ENCODE results near the gene ZHX3.
"Not testable (repeated sequence)": the region's sequence is repeated elsewhere in the genome, so short reads cannot be mapped to it uniquely, and the experiment has no call there.

ZHX3 gene

GRCh38 chr20:41331731-41332130 is 14.2 kb upstream of the ZHX3 start:
- DNase-seq: no peak

GRCh38 chr20:41330941-41331340 is 13.4 kb upstream of the ZHX3 start:
- no peak for DNase-seq

GRCh38 chr20:41330343-41330720 is 12.8 kb upstream of the ZHX3 start:
- DNase-seq: no peak

- DNase-seq: no peak
Measured at GRCh38 chr20:41329435-41330342, 12.2 kb upstream of the ZHX3 start.

GRCh38 chr20:41327178-41327577 is 9.6 kb upstream of the ZHX3 start:
- DNase-seq: no peak

DNA sequence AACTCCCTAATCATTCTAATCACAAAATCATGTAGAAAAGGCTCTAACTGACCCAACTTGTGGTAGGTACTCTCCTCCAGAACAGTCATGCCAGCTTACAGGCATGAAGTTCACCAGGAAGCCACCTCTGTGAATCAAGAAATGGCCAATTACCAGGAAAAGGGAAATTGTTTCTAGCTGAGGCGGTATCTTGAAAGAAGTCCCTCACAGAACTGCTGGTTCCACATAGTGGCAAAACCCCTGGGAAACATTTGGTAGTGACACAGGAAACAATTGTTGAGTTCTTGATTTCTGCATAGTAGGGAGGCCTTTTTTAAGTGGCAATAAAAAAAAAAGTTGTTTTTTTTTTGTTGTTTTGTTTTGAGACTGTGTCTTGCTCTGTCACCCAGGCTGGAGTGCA is 3.4 kb upstream of the ZHX3 start:
- no peak for DNase-seq

- no peak for DNase-seq
Measured at GRCh38 chr20:41320441-41320840, 2.9 kb upstream of the ZHX3 start.

GRCh38 chr20:41318271-41318649 is 729 bp upstream of the ZHX3 start:
- no peak for DNase-seq

- DNase-seq: no peak
Measured at GRCh38 chr20:41316602-41317545, 657 bp downstream of the ZHX3 start.

- no peak for DNase-seq
Measured at GRCh38 chr20:41316051-41316450, 1.5 kb downstream of the ZHX3 start.

GRCh38 chr20:41314386-41314785 is 3.1 kb downstream of the ZHX3 start:
- no peak for DNase-seq

- DNase-seq: not testable (repeated sequence)
Measured at GRCh38 chr20:41312009-41312408, 5.5 kb downstream of the ZHX3 start.

DNA sequence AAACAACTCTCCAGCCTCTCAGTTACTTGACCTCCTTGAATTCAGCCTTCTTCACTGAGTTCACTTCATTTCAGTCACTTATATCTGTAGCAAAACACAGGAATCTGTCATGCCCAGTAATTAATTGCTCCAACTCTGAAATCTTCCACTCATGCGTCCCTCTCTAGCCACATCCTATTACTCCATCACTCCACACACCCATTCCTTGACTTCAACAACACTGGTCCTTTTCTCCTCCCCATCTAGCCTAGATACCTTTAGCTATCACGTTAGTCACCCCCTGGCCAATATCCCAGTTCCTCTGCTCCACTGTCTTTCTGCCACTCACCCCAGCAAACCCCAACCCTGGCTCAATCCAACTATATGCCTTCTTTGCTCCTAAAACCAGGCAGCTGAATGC is 7.7 kb downstream of the ZHX3 start:
- no peak for DNase-seq

DNA sequence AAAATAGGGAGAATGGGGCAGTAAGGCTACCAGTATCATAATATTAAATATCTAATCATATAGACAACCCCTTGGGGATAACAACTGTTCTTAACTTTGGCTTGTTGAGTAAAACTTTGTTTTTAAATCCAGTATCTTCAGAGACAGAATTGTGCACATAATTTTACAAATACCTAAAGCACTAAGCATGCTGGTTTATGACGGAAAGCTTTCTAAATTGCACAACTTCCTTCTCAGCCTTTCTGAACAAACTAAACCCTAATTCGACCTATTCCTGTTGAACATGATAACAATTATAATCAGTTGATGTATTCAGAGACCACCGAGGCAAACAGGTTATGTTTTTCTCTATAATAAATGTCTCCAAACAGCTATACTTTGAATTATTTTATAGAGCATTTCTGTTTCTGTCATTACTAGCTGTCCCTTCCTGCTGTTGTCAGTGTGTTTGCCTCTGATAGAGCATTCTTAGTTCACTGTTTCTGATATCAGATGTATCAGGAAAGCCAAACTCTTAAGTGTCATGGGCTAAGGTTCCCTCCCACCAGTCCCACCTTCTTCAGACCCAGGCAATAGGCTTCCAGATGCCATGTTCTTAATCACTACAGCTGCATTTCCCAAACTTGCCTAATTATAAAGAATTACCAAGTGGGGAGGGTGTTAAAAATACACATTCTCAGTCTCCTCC is 8.7 kb downstream of the ZHX3 start:
- DNase-seq: no peak

- no peak for DNase-seq
Measured at GRCh38 chr20:41308290-41308711, 9.2 kb downstream of the ZHX3 start.

- DNase-seq: no peak
Measured at GRCh38 chr20:41307021-41307420, 10.5 kb downstream of the ZHX3 start.

DNA sequence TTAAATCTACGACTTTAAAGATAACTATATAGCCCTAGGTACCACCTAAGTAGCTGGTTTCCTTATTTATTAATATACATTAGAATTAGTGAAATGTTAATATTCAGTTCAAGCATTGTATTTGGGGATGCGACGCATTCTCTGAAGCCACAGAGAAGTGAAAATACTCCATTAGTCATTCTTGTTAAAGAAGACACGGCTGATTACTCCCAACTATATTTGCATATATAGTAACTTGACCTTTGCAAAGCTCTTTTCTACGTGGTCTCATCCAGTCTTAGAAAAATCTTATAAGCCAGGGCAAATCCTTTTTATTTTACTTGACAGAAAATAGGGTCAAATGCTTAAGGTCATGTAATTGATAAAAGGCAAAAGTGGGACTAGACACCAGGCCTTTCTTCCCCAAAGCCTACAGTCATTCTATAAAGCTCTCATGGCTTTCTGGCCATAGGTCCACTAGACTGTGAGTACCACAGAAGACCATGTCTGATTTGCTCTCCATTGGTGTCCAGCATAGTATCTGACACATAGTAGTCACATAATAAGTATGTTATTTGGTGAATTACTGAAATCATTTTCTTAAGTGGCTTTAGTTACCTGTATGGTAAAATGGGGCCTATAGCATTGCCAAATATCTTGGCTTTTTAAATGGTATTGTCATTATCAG is 11.3 kb downstream of the ZHX3 start:
- no peak for DNase-seq

- no peak for DNase-seq
Measured at GRCh38 chr20:41304424-41305079, 13.0 kb downstream of the ZHX3 start.

GRCh38 chr20:41304002-41304401 is 13.5 kb downstream of the ZHX3 start:
- no peak for DNase-seq

GRCh38 chr20:41300886-41301285 is 16.6 kb downstream of the ZHX3 start:
- DNase-seq: no peak

DNA sequence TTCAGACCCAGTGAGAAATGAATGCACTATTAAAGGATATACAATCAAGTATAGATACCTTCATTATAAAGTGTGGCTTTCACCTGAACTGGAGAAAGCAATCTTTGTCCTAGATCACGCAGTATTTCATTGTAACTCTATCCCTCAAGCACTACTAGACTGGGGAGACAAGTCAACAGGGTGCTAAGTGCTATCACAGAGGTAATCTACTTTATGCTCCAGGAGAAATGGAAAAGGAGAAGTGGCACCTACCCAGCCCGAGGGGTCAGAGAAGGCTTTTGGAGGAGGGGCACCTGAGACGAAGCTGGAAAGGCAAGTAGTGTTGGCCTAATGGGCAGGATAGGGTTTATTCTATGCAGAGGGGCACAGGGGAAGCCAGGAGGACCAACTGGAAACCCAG is 17.1 kb downstream of the ZHX3 start:
- DNase-seq: no peak

- DNase-seq: no peak
Measured at GRCh38 chr20:41299899-41300298, 17.6 kb downstream of the ZHX3 start.
